ENCODE results near the gene SAP30BP.

The SAP30BP gene

GRCh38 chr17:75691801-75692626, 24.9 kb downstream of the SAP30BP start:
- DNase-seq: no peak

DNA sequence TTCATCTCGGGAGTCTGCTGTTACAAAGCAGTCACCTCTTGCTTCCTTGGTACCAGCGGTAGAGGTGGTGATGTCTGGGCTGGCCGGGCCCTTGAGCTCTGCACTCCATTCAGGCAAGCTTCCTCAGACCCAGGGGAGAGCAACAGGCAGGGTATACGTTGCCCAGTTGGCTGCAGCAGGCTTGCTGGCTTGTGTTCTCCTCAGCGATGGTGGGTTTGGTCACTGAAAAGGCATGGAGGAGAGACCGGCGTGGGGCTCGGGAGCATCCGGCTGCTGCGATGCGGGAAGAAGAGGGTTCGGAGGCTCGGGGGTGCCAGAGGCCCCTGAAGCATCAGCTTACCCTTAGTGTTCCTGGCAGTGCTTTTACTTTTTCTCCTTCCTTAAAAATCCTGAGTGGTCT, 25.8 kb downstream of the SAP30BP start:
- no peak for DNase-seq

- no peak for DNase-seq
Observed at GRCh38 chr17:75693500-75694481, 26.7 kb downstream of the SAP30BP start.

- no peak for DNase-seq
Observed at GRCh38 chr17:75694536-75694935, 27.4 kb downstream of the SAP30BP start.

GRCh38 chr17:75695141-75695829, 28.1 kb downstream of the SAP30BP start:
- no peak for DNase-seq

DNA sequence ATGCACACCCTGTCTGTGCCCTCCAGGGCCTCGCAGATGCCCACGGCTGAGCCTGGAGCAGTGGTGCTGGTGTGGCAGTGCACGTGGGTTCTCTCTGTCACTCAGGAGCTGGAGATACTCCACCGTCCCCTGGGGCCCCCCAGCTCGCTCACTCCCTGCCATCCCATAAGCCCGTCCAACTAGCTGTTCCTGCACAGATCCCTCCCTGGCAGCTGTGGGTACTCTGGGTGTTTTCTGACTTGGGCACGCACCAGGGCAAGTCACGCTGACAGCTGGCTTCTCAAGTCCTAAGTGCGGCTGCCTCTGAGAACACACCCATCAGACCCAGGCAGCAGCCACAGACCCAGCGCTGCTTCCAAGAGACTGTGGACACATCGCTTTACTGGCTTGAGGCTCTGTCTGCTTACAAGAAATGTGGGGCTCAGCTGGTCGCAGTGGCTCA, 28.7 kb downstream of the SAP30BP start:
- no peak for DNase-seq

- DNase-seq: no peak
Observed at GRCh38 chr17:75697651-75698291, 30.6 kb downstream of the SAP30BP start.

GRCh38 chr17:75698659-75699058, 31.5 kb downstream of the SAP30BP start:
- no peak for DNase-seq

GRCh38 chr17:75701288-75701687, 34.1 kb downstream of the SAP30BP start:
- no peak for DNase-seq

- no peak for DNase-seq
Observed at GRCh38 chr17:75703191-75703590, 36.1 kb downstream of the SAP30BP start.

GRCh38 chr17:75703591-75703990, 36.5 kb downstream of the SAP30BP start:
- DNase-seq: no peak

DNA sequence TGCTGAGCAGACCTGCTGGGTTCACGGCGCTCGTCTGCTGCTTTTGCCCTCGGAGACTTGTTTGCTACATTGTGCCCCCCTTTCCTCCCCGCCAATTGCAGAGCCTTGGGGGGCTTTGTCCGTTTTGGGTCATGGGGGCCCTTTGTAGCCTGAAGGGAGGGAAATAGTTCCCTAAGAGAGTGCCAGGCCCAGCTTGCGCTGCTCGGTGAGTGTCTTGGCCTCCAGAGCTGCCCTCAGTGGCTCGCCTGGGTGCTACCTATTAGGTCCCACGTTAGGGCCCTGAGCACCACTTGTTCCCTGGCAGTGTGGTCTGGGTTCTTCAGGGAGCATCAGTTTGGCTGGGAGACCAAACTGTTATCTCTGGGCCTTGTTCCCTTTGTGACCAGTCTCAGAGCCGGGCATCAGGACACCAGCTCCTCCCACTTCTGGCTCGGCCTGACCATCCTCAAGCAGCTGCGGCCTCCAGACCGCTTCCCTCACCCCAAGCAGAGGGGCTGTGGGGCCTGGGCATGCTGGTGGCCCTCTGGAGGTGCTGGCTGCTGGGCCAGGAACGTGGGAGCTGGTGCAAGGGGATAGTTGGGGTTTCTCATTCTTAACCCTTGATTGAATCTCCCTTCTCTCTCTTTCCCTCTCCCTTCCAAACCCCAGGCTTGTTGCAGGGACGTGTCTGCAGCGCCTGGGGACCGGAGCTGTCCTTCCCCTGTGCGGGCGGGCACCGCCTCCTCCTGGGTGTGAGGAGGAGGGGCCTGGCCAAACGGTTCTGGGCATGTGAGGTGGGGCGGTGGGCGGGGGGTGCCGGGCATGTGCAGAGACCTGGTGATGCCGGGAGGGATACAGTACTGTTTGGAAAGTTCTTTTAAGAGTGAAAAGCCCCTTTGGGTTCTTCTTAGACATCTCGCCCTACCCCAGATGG, 38.1 kb downstream of the SAP30BP start:
- no peak for DNase-seq

GRCh38 chr17:75706042-75706728, 39.0 kb downstream of the SAP30BP start:
- DNase-seq: no peak

GRCh38 chr17:75707079-75707571, 40.0 kb downstream of the SAP30BP start:
- no peak for DNase-seq

- DNase-seq: no peak
Observed at GRCh38 chr17:75712446-75712845, 45.3 kb downstream of the SAP30BP start.

DNA sequence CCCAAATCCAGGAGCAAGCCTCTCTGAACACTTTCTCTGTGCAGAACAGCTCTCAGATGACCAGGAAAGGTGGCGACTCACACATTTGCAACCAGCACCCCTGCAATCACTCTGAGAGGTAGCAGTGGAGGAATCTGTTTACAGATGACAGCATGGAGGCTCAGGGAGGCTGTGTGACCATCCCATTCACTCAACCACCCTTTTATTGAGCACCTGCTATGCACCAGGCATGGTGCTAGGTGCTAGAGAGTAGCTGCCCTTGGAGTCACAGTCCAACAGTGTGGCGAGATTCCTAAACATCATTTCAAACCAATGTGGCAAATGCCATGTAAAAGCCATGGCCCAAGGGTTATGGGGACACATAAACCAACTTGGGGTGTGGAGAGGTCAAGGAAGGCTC, 52.6 kb downstream of the SAP30BP start:
- no peak for DNase-seq

- DNase-seq: no peak
Observed at GRCh38 chr17:75720656-75721462, 53.7 kb downstream of the SAP30BP start, which contains the start of gene ITGB4. TSS of gene ITGB4 (plus strand) at chr17:75721459. CDS start at chr17:75724704, 3,245 bp downstream.

- no peak for DNase-seq
Observed at GRCh38 chr17:75721463-75722011, 54.4 kb downstream of the SAP30BP start.

- no peak for DNase-seq
Observed at GRCh38 chr17:75722076-75722475, 54.9 kb downstream of the SAP30BP start.
